Neuron (in vitro differentiated cells): ENCODE results near the gene SDC3.
A peak's percentile ranks its signal among the peaks of the same experiment; 100 is the strongest.
"Not testable (repeated sequence)": the region's sequence is repeated elsewhere in the genome, so short reads cannot be mapped to it uniquely, and the experiment has no call there.

Experiments used
- H2AFZ ChIP-seq: one replicate; pipeline ENCODE4 v1.6.1; 2013; ENCODE audit warnings: low read depth, mild to moderate bottlenecking, inconsistent platforms, low read length, moderate library complexity
- H3K27me3 ChIP-seq: one replicate; pipeline ENCODE4 v1.6.1; 2013; ENCODE audit warnings: low read length; ENCODE audit not compliant: insufficient read depth
- H3K36me3 ChIP-seq: one replicate; pipeline ENCODE4 v1.6.1; 2013; ENCODE audit warnings: low read length; ENCODE audit not compliant: insufficient read depth
- H3K4me1 ChIP-seq: one replicate; pipeline ENCODE4 v1.6.1; 2013; ENCODE audit warnings: low read length; ENCODE audit not compliant: insufficient read depth
- H3K4me3 ChIP-seq: 2 replicates; pipeline ENCODE4 v1.5.1; 2013; ENCODE audit warnings: mild to moderate bottlenecking, low read length, moderate library complexity
- H3K9me3 ChIP-seq: one replicate; pipeline ENCODE4 v1.6.1; 2013; ENCODE audit warnings: low read length

Gene SDC3, protein sequence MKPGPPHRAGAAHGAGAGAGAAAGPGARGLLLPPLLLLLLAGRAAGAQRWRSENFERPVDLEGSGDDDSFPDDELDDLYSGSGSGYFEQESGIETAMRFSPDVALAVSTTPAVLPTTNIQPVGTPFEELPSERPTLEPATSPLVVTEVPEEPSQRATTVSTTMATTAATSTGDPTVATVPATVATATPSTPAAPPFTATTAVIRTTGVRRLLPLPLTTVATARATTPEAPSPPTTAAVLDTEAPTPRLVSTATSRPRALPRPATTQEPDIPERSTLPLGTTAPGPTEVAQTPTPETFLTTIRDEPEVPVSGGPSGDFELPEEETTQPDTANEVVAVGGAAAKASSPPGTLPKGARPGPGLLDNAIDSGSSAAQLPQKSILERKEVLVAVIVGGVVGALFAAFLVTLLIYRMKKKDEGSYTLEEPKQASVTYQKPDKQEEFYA

DNA sequence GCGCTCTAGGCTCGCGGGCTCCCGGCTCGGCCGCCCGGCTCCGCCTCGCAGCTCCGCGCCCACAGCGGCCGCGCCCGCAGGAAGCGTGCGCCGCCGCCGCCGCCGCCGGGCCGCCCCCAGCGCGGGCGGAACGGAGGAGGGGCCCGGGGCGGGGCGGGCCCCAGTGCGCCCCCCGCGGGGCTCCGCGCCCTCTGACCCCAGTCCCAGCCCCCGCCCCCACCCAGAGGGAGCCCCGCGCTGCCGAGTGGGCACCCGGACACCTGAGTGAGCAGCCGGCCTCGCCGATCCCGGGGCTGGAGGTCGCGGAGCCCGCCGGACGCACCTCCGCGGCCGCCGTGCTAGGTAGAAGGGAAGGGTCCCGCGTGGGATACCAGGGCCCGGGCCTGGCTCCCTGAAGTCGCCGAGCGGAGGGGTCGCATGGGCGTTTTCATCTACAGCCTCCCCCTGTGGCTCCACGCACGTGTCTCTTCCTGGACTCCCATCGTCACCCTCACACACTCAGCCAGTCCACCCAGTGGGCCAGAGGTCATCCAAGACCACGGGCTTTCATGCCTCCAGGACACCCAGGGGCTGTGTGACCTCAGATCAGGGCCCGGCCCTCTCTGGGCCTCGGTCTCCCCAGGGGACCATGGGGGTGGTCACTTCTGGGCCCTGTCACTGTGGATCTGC, at the start of gene SDC3:
Gene SDC3 (minus strand): TSS at position 63 of the 669 bp plus-strand sequence. CDS start 172 bp downstream, outside the sequence.
- H3K9me3 ChIP-seq: no peaks in the 10 kb centered on the region
- peaks cover 3% of the 10 kb centered on the region for H3K27me3 ChIP-seq
- peaks cover 38% of the 10 kb centered on the region for H3K4me1 ChIP-seq
- H3K4me3 ChIP-seq: peak within 1 kb of the TSS; percentile 75
- H2AFZ ChIP-seq: no peak within 1 kb of the TSS
- no peaks in the 10 kb centered on the region for H3K36me3 ChIP-seq

DNA sequence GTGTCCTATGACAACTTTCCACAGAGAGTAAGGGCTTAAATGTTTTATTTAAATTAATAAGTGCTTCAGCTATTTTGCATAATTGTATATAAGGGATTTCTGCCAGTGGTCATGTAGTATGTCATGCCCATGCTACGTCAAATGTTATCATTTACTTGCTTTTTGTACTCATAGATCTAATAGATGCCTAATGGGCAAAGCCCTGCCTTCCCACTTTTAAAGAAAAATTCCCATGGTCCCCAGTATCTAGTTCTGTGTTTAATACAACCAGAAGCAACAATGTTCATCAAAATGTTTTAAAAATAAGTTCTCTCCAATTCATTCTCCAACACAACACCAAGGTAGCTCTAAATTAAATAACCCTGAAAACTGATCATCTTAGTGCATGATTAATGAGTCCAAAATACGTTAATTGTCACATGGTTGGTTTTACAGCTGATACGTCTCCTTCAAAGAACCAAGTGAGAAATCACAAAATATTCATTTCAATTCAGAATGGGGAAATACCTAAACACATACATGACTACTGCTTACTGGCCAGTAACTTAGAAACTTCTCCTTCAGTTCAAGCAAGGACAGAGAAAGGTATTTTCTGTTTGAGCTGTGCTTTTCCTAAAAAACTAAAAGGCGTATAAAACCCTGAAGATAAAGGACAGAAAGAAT, 49.1 kb upstream of the SDC3 start:
- Histone ChIP-seq H3K4me1 (no peaks in the 10 kb centered on the region), H3K4me3 (no peak overlapping the region), H2AFZ (no peak overlapping the region), H3K27me3 (no peaks in the 10 kb centered on the region), H3K36me3 (peaks cover 86% of the 10 kb centered on the region), H3K9me3 (no peaks in the 10 kb centered on the region)

DNA sequence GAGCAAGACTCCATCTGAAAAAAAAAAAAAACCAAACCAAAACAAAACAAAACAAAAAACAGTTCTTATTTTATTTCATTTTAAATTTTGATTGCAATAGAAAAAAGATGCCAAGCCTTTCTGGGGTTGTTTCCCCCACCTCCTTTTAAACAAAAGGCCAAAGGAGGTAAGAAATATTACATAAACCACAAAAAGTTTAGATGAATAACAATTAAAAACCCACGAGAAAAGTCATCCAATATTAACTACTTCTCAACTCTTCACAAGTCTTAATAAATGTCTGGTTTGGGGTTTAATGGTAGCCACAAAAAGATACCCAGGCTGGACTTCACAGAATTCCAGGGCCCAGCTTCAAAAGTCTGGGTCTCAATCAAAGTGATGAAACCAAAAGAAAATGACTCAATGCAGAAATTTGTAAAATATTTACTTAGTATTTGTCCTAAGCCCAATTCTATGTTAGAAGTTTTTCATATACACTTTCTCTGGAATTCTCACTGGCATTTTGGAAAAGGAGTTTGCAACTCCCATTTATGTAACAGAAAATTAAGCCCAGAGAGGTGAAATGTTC, 47.0 kb upstream of the SDC3 start:
- Histone ChIP-seq H3K27me3 (no peaks in the 10 kb centered on the region), H3K4me1 (no peaks in the 10 kb centered on the region), H3K36me3 (peaks cover 91% of the 10 kb centered on the region), H2AFZ (no peak overlapping the region), H3K4me3 (no peak overlapping the region), H3K9me3 (no peaks in the 10 kb centered on the region)

DNA sequence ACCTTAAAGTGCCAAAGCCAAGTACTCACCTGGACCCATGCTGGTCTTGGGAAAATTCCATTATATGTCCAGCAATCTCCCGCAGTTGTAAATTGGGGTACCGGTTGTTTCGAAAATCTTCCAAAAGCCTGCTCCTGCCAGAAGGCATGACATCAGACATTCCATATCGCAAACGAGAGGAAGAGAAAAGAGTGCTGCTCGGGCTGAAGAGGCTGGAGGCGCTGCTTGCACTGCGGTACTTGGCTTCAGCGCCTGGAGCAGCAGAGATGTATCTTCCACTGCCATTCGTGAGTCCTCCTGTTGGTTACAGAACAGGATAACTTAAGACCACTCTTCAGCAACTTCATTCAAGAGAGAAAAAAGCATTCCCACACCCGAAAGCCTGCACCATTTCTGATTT, 45.1 kb upstream of the SDC3 start:
- H3K36me3 ChIP-seq: peaks cover 88% of the 10 kb centered on the region
- H3K4me3 ChIP-seq: no peak overlapping the region
- H3K27me3 ChIP-seq: no peaks in the 10 kb centered on the region
- no peaks in the 10 kb centered on the region for H3K9me3 ChIP-seq
- no peaks in the 10 kb centered on the region for H3K4me1 ChIP-seq
- H2AFZ ChIP-seq: no peak overlapping the region

DNA sequence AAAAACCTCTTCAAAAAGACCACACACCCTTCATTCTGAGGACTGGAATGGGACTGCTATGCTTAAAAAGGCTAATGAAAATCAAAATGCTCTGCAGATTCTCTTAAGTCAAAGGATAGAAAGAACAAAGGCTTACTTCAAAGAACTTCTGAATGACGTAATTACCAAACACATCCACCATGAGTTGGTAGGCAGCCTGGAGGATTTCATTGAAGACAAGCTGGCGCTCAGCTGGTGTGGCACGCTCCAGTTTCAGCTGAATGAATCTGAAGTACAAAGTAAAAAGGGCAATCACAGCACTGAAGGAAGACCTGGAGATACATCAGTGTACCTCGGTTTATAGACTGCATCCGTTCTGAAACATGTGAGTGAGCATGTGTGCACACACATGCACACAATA, 43.5 kb upstream of the SDC3 start:
- H3K4me1 ChIP-seq: no peaks in the 10 kb centered on the region
- no peak overlapping the region for H2AFZ ChIP-seq
- no peaks in the 10 kb centered on the region for H3K27me3 ChIP-seq
- H3K36me3 ChIP-seq: peaks cover 88% of the 10 kb centered on the region
- H3K4me3 ChIP-seq: no peak overlapping the region
- H3K9me3 ChIP-seq: no peaks in the 10 kb centered on the region

DNA sequence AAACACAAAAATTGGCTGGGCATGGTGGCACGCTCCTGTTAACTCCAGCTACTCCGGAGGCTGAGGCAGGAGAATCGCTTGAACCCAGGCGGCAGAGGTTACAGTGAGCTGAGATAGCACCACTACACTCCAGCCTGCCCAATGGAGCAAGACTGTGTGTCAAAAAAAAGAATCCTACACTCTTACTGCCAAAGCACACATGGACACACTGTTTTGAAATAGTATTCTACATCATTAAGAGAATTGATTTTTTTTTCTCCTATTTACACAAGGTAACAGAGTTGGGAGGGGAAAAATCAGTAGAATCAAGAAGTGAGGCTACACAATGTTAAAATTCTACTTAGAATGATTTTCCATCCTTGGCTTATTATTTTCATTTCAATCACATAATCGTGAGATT, 42.1 kb upstream of the SDC3 start:
- no peak overlapping the region for H2AFZ ChIP-seq
- no peaks in the 10 kb centered on the region for H3K4me1 ChIP-seq
- H3K27me3 ChIP-seq: no peaks in the 10 kb centered on the region
- no peak overlapping the region for H3K4me3 ChIP-seq
- H3K36me3 ChIP-seq: peaks cover 84% of the 10 kb centered on the region
- no peaks in the 10 kb centered on the region for H3K9me3 ChIP-seq

DNA sequence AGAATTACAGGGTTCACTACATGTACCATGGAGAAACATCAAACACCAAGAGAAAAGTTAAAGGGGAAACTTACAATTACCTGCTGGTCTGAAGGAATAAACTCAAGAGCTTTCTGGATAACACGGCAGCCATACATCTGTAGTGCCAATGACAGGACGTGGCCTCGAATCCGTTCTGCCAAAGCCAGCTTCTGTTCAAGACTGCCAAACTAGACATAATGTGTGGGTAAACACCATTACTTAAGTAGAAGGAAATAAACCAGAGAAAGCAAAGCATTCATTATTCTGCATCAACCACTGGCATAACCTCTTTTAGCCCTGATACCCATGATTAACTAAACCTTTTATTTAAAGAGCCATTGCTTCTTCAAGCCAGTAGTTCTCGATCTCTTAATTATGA, 41.5 kb upstream of the SDC3 start:
- Histone ChIP-seq H3K4me3 (no peak overlapping the region), H3K4me1 (no peaks in the 10 kb centered on the region), H3K27me3 (no peaks in the 10 kb centered on the region), H2AFZ (no peak overlapping the region), H3K36me3 (peaks cover 88% of the 10 kb centered on the region), H3K9me3 (no peaks in the 10 kb centered on the region)

DNA sequence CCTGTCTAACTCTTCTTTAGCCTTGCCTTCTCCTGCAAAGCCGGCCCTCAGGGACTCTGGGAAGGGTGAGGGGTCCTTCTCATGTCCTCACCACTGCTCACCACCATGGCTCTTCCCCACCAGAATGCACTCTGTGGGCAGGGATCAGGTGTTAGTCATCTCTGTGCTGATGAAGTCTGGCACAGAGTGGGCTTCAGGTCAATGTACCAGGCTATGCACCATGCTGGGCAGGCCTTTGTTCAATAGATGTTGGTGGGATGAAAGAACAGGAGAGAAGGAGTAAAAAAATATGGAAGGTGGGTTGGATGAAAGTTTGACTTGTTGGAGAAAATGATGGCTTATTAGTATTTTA, 40.9 kb upstream of the SDC3 start:
- not testable (repeated sequence) for H3K27me3 ChIP-seq, H3K4me3 ChIP-seq, H3K9me3 ChIP-seq, H2AFZ ChIP-seq, H3K4me1 ChIP-seq
- peaks cover 88% of the 10 kb centered on the region for H3K36me3 ChIP-seq

DNA sequence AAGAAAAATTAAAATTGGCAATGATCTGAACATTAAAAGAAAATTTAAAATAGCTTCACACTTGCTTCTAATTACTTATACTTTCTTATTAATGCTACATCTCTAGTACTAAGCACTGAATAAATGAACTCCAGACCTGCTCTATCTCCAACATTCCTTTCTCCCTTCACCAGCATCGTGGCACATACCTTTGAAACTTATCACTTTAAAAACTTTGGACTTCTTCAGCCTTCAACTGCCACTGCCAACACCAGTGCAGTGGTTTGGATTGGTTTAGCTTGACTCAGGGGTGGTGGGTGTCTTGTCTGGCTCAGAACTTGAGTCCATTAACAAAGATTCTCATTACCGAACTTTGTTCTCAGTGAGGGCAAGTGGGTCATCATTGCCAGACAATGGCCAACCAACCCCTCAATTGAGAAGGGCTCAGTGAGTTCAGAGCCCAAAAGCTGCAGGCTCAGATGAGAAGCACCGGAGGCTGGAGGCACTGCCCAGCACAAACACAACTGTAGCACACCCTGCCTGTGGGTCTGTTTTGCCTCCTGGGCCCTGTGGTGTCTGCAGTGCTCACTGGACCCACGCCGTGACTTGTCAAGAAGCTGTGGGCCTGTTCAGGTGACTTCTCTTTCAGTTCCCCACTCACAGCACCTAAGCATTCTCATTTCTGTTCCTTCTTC, 40.4 kb upstream of the SDC3 start:
- not testable (repeated sequence) for H3K9me3 ChIP-seq, H2AFZ ChIP-seq, H3K4me3 ChIP-seq, H3K27me3 ChIP-seq, H3K4me1 ChIP-seq
- peaks cover 88% of the 10 kb centered on the region for H3K36me3 ChIP-seq

DNA sequence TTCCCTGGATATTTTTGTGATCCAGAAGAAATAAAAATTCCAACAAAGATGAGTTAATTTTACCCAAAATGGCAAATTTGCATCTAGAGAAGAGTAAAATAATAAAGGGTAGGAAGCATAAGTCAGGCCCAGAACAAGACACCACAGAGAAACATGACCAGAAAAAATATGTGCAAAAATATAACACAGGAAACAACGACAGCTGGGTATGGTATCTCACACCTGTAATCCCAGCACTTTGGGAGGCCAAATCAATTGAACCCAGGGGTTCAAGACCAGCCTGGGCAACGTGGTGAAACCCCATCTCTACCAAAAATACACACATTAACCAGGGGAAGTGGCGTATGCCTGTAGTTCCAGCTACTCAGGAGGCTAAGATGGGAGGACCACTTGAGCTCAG, 39.7 kb upstream of the SDC3 start:
- H3K9me3 ChIP-seq: no peaks in the 10 kb centered on the region
- H3K4me1 ChIP-seq: no peaks in the 10 kb centered on the region
- H3K27me3 ChIP-seq: no peaks in the 10 kb centered on the region
- H3K36me3 ChIP-seq: peaks cover 87% of the 10 kb centered on the region
- no peak overlapping the region for H2AFZ ChIP-seq
- no peak overlapping the region for H3K4me3 ChIP-seq

DNA sequence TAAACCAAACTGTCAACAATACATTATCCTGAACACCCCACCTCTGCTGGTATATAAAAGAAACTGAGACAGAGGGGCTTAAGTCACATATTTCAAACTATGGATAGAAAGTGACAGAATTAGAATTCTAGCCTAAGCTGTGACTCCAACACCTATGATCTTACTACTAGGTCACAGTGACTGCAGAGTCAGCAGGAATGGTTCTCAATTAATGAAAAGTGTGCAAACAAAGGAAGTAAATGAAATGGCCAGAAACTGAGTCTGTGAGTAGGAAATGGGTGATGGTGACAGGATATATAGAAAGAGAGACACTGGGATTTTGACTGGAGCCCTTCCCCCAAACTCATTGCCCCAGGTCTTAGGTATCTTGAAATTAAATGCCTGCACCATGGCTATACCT, 38.7 kb upstream of the SDC3 start:
- Histone ChIP-seq H3K27me3 (no peaks in the 10 kb centered on the region), H3K4me1 (no peaks in the 10 kb centered on the region), H3K36me3 (peaks cover 86% of the 10 kb centered on the region), H3K9me3 (no peaks in the 10 kb centered on the region), H3K4me3 (no peak overlapping the region), H2AFZ (no peak overlapping the region)

DNA sequence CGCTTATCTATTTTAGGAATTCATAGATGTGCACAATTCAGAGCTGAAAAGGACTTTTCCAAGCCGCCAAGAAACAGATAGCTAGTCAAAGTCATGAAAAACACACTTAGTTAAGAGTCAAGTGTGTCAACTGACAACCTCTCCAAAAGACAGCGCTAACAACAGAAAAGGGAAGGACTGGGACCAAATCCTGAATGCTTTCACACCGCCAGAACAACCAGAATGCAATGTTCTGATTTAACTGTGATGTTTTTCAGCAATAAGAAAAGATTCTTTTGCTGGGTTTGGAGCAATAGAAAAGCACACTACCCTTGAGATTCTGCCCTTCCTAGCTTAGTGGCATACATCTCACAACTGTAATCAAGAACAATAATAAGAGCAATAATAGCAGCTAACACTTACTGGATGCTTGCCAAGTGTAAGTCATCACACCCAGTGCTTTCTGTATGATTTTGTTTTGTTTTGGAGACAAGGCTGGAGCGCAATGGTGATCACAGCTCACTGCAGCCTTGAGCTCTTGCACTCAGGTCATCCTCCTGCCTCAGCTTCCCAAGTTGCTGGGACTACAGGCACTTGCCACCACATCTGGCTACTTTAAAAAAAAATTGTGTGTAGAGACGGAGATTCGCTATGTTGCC, 33.9 kb upstream of the SDC3 start:
- no peak overlapping the region for H2AFZ ChIP-seq
- no peak overlapping the region for H3K4me3 ChIP-seq
- H3K36me3 ChIP-seq: peaks cover 86% of the 10 kb centered on the region
- no peaks in the 10 kb centered on the region for H3K27me3 ChIP-seq
- no peaks in the 10 kb centered on the region for H3K9me3 ChIP-seq
- no peaks in the 10 kb centered on the region for H3K4me1 ChIP-seq
